HG03095 (cell line): ENCODE measurements around the gene FYCO1.

Experiments used
- ATAC-seq: cut with Tn5 transposase; IDR thresholded peaks from one replicate; pipeline ENCODE4 v1.9.1; 2021; ENCODE audit warnings: moderate library complexity; ENCODE audit not compliant: unreplicated experiment

FYCO1 gene

GRCh38 chr3:45944830-45945620 lies 50.6 kb downstream of the FYCO1 start:
- ATAC-seq, result no peak

GRCh38 chr3:45943207-45943846 lies 52.3 kb downstream of the FYCO1 start, which contains the start of gene CXCR6:
Gene CXCR6, plus strand, starts transcription at chr3:45943464. Its CDS starts 3,018 bp downstream, at chr3:45946482.
- ATAC-seq, result no peak

GRCh38 chr3:45942051-45942825 lies 53.4 kb downstream of the FYCO1 start:
- no peak for ATAC-seq

GRCh38 chr3:45940781-45941365 lies 54.8 kb downstream of the FYCO1 start:
- ATAC-seq, result no peak

GRCh38 chr3:45940004-45940780 lies 55.4 kb downstream of the FYCO1 start:
- no peak for ATAC-seq

- no peak for ATAC-seq
Measured at GRCh38 chr3:45939341-45939771, 56.3 kb downstream of the FYCO1 start.

- no peak for ATAC-seq
Measured at GRCh38 chr3:45938864-45939263, 56.8 kb downstream of the FYCO1 start.

- ATAC-seq, result no peak
Measured at GRCh38 chr3:45938043-45938435, 57.6 kb downstream of the FYCO1 start.

GRCh38 chr3:45937206-45938042 lies 58.2 kb downstream of the FYCO1 start:
- ATAC-seq, result no peak

GRCh38 chr3:45936261-45936660 lies 59.4 kb downstream of the FYCO1 start:
- no peak for ATAC-seq

GRCh38 chr3:45933591-45933990 lies 62.0 kb downstream of the FYCO1 start:
- no peak for ATAC-seq

GRCh38 chr3:45932112-45932511 lies 63.5 kb downstream of the FYCO1 start:
- no peak for ATAC-seq

- no peak for ATAC-seq
Measured at GRCh38 chr3:45931496-45931895, 64.1 kb downstream of the FYCO1 start.

- ATAC-seq, result no peak
Measured at GRCh38 chr3:45929042-45929679, 66.5 kb downstream of the FYCO1 start.

- no peak for ATAC-seq
Measured at GRCh38 chr3:45927881-45928280, 67.7 kb downstream of the FYCO1 start.

- no peak for ATAC-seq
Measured at GRCh38 chr3:45923755-45924154, 71.9 kb downstream of the FYCO1 start.

- no peak for ATAC-seq
Measured at GRCh38 chr3:45922950-45923590, 72.6 kb downstream of the FYCO1 start.

GRCh38 chr3:45922039-45922326 lies 73.6 kb downstream of the FYCO1 start:
- ATAC-seq, result no peak
